Osteoblast (primary cell): ENCODE measurements around the gene WDR7. TPM values are rescaled to one million over a fixed set of nuclear protein-coding genes. Genes with fewer than 3 reads are reported as not detected.

Experiments used
- DNase-seq: peaks from one replicate; pipeline ENCODE4 v3.0.0; 2011; ENCODE audit warnings: low spot score, mixed read lengths; ENCODE audit not compliant: insufficient read length; ENCODE audit errors: missing footprints
- H2AFZ ChIP-seq: 2 replicates; pipeline ENCODE4 v1.6.0; 2011; ENCODE audit warnings: mild to moderate bottlenecking, low read length
- H3K27ac ChIP-seq: 2 replicates; pipeline ENCODE4 v1.5.1; 2011; ENCODE audit warnings: mild to moderate bottlenecking, low read depth, low read length, moderate library complexity
- H3K27me3 ChIP-seq: 2 replicates; pipeline ENCODE4 v1.6.0; 2012; ENCODE audit warnings: mild to moderate bottlenecking, control low read depth, inconsistent platforms, low read length, moderate library complexity; ENCODE audit not compliant: insufficient read depth
- H3K36me3 ChIP-seq: 2 replicates; pipeline ENCODE4 v1.5.1; 2011; ENCODE audit warnings: mild to moderate bottlenecking, low read length, control low read depth, moderate library complexity; ENCODE audit not compliant: insufficient read depth
- H3K4me1 ChIP-seq: 2 replicates; pipeline ENCODE4 v1.5.1; 2011; ENCODE audit warnings: mild to moderate bottlenecking, low read length, control low read depth, moderate library complexity; ENCODE audit not compliant: insufficient read depth
- H3K4me2 ChIP-seq: 2 replicates; pipeline ENCODE4 v1.6.0; 2011; ENCODE audit warnings: mild to moderate bottlenecking, low read length; ENCODE audit not compliant: insufficient read depth
- H3K4me3 ChIP-seq: fragments of 200-600 bp; sonication (generic); 3 replicates; pipeline ENCODE4 v1.5.1; 2012; ENCODE audit warnings: mild to moderate bottlenecking, low read length, inconsistent platforms; ENCODE audit not compliant: insufficient read depth
- H3K79me2 ChIP-seq: 2 replicates; pipeline ENCODE4 v1.6.0; 2012; ENCODE audit warnings: mild to moderate bottlenecking, low read length, control low read depth, inconsistent platforms; ENCODE audit not compliant: insufficient read depth
- H3K9me3 ChIP-seq: 2 replicates; pipeline ENCODE4 v1.5.1; 2011; ENCODE audit warnings: low read depth, low read length, control low read depth
- H4K20me1 ChIP-seq: 2 replicates; pipeline ENCODE4 v1.6.0; 2012; ENCODE audit warnings: mild to moderate bottlenecking, low read length, control low read depth; ENCODE audit not compliant: insufficient read depth
- small RNA-seq: library from RNA; depleted of rRNA; stranded (forward); fragments of <200 nt; gene quantifications from one replicate; pipeline ENCODE3, GENCODE V24; 2012
- total RNA-seq: library from RNA; depleted of rRNA; stranded (reverse); fragments of >200 nt; gene quantifications from 2 replicates; pipeline ENCODE4 v1.2.3, GENCODE V29; 2012
- TF ChIP-seq, protein P1 (sequence below): IDR thresholded peaks from 2 replicates; pipeline ENCODE4 v1.5.1; 2011; ENCODE audit warnings: mild to moderate bottlenecking, low read depth, low read length, moderate library complexity; ENCODE audit errors: extremely low read depth

The WDR7 gene
- total RNA-seq, 1 donor: 23.2 TPM

DNA sequence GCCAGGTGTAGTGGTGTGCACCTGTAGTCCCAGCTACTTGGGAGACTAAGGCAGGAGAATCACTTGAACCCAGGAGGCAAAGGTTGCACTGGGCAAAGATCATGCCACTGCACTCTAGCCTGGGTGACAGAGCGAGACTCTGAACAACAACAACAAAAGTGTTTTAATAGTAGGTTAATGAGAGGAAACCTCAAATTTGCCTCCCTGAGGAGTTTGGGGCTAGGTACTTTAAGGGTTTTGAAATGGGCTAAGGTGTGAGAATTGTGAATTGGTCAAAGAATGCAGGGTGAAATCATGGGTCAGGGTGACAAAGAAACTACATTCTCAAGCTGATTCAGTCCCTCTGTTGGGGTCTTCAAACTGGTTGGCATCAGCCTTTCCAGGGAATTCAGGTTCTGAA is 435.0 kb downstream of the WDR7 start:
- no peak overlapping the region for H3K4me2 ChIP-seq
- TF ChIP-seq, protein P1, sequence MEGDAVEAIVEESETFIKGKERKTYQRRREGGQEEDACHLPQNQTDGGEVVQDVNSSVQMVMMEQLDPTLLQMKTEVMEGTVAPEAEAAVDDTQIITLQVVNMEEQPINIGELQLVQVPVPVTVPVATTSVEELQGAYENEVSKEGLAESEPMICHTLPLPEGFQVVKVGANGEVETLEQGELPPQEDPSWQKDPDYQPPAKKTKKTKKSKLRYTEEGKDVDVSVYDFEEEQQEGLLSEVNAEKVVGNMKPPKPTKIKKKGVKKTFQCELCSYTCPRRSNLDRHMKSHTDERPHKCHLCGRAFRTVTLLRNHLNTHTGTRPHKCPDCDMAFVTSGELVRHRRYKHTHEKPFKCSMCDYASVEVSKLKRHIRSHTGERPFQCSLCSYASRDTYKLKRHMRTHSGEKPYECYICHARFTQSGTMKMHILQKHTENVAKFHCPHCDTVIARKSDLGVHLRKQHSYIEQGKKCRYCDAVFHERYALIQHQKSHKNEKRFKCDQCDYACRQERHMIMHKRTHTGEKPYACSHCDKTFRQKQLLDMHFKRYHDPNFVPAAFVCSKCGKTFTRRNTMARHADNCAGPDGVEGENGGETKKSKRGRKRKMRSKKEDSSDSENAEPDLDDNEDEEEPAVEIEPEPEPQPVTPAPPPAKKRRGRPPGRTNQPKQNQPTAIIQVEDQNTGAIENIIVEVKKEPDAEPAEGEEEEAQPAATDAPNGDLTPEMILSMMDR: no peak

More for the DNA sequence above, 435.0 kb downstream of the WDR7 start:
- no peak overlapping the region for H3K4me3 ChIP-seq
- H3K27ac ChIP-seq: no peak overlapping the region
- H3K4me1 ChIP-seq: no peaks in the 10 kb centered on the region
- H4K20me1 ChIP-seq: no peaks in the 10 kb centered on the region
- no peak overlapping the region for H2AFZ ChIP-seq
- no peak for DNase-seq
- no peaks in the 10 kb centered on the region for H3K9me3 ChIP-seq
- H3K27me3 ChIP-seq: no peaks in the 10 kb centered on the region
- no peaks in the 10 kb centered on the region for H3K36me3 ChIP-seq
- H3K79me2 ChIP-seq: no peaks in the 10 kb centered on the region

Small RNAs within 50 kb of the gene (small RNA-seq; reads per million reads assigned to genes)
- gene RF00012 (not detected), gene RF00019 (not detected)

Other genes starting within 250 kb of the WDR7 start
- gene TXNL1, start 12.8 kb upstream of the WDR7 start, total RNA-seq: 32.9 and 47.7 TPM in 2 replicates